H9 (cell line): ENCODE measurements around the gene FRAS1. TPM values are rescaled to one million over a fixed set of nuclear protein-coding genes. Genes with fewer than 3 reads are reported as not detected.

ENCODE experiments used
- DNase-seq: peaks from one replicate; pipeline ENCODE4 v3.0.0-alpha.2; 2017
- H2AFZ ChIP-seq: one replicate; pipeline ENCODE4 v1.6.1; 2013; ENCODE audit warnings: mild to moderate bottlenecking, low read length, control low read depth, moderate library complexity
- H2AK5ac ChIP-seq: 2 replicates; pipeline ENCODE4 v1.6.1; 2013; ENCODE audit warnings: low read length, control low read depth, mixed read lengths; ENCODE audit not compliant: insufficient read length
- H2BK120ac ChIP-seq: one replicate; pipeline ENCODE4 v1.6.1; 2013; ENCODE audit warnings: low read depth, mild to moderate bottlenecking, low read length, control low read depth, inconsistent platforms; ENCODE audit not compliant: poor library complexity, severe bottlenecking
- H2BK12ac ChIP-seq: 2 replicates; pipeline ENCODE4 v1.6.1; 2013; ENCODE audit warnings: low read length, control low read depth, mixed read lengths, low read depth; ENCODE audit not compliant: insufficient read length
- H2BK15ac ChIP-seq: 2 replicates; pipeline ENCODE4 v1.6.1; 2013; ENCODE audit warnings: low read depth, low read length, control low read depth
- H2BK20ac ChIP-seq: one replicate; pipeline ENCODE4 v1.6.1; 2013; ENCODE audit warnings: low read depth, mild to moderate bottlenecking, low read length, control low read depth, inconsistent platforms; ENCODE audit not compliant: poor library complexity, severe bottlenecking
- H2BK5ac ChIP-seq: 2 replicates; pipeline ENCODE4 v1.6.1; 2013; ENCODE audit warnings: low read length, control low read depth, mixed read lengths; ENCODE audit not compliant: insufficient read length
- H3K14ac ChIP-seq: 2 replicates; pipeline ENCODE4 v1.6.1; 2013; ENCODE audit warnings: low read length, control low read depth; ENCODE audit not compliant: insufficient read depth
- H3K18ac ChIP-seq: 2 replicates; pipeline ENCODE4 v1.6.1; 2013; ENCODE audit warnings: low read depth, mild to moderate bottlenecking, mixed read lengths, low read length, control low read depth; ENCODE audit not compliant: insufficient read length
- H3K23ac ChIP-seq: 2 replicates; pipeline ENCODE4 v1.6.1; 2013; ENCODE audit warnings: low read length, control low read depth, mixed read lengths, low read depth; ENCODE audit not compliant: insufficient read length
- H3K23me2 ChIP-seq: 2 replicates; pipeline ENCODE4 v1.6.1; 2013; ENCODE audit warnings: low read depth, mild to moderate bottlenecking, mixed read lengths, low read length, control low read depth; ENCODE audit not compliant: insufficient read length, poor library complexity, severe bottlenecking
- H3K27ac ChIP-seq: 2 replicates; pipeline ENCODE4 v1.5.1; 2013; ENCODE audit warnings: low read length, control low read depth, mixed read lengths, low read depth; ENCODE audit not compliant: insufficient read length
- H3K27me3 ChIP-seq: 2 replicates; pipeline ENCODE4 v1.6.1; 2013; ENCODE audit warnings: low read length, control low read depth, inconsistent platforms; ENCODE audit not compliant: insufficient read depth
- H3K4ac ChIP-seq: 2 replicates; pipeline ENCODE4 v1.6.1; 2013; ENCODE audit warnings: low read depth, mild to moderate bottlenecking, control low read depth, inconsistent platforms, low read length, moderate library complexity
- H3K4me1 ChIP-seq: 2 replicates; pipeline ENCODE4 v1.6.1; 2013; ENCODE audit warnings: low read length, control low read depth, inconsistent platforms; ENCODE audit not compliant: insufficient read depth
- H3K4me2 ChIP-seq: 2 replicates; pipeline ENCODE4 v1.6.1; 2013; ENCODE audit warnings: low read length, control low read depth, mixed read lengths; ENCODE audit not compliant: insufficient read length, insufficient read depth
- H3K56ac ChIP-seq: 2 replicates; pipeline ENCODE4 v1.6.1; 2013; ENCODE audit warnings: low read depth, mild to moderate bottlenecking, mixed read lengths, low read length, control low read depth; ENCODE audit not compliant: insufficient read length
- H3K79me1 ChIP-seq: 2 replicates; pipeline ENCODE4 v1.6.1; 2013; ENCODE audit warnings: low read depth, mild to moderate bottlenecking, moderate library complexity, low read length, control low read depth, inconsistent platforms; ENCODE audit not compliant: insufficient read depth, poor library complexity, severe bottlenecking
- H3K79me2 ChIP-seq: 2 replicates; pipeline ENCODE4 v1.6.1; 2013; ENCODE audit warnings: low read length, control low read depth, inconsistent platforms; ENCODE audit not compliant: insufficient read depth
- H3K9ac ChIP-seq: 2 replicates; pipeline ENCODE4 v1.6.1; 2013; ENCODE audit warnings: low read length, control low read depth, mixed read lengths; ENCODE audit not compliant: insufficient read length; ENCODE audit errors: extremely low read depth
- H3K9me3 ChIP-seq: one replicate; pipeline ENCODE4 v1.6.1; 2013; ENCODE audit warnings: low read depth, low read length, inconsistent platforms; ENCODE audit not compliant: control insufficient read depth
- H3T11ph ChIP-seq: one replicate; pipeline ENCODE4 v1.6.1; 2013; ENCODE audit warnings: mild to moderate bottlenecking, low read length, control low read depth, inconsistent platforms
- H4K20me1 ChIP-seq: one replicate; pipeline ENCODE4 v1.6.1; 2013; ENCODE audit not compliant: control insufficient read depth, insufficient read length, insufficient read depth
- H4K5ac ChIP-seq: 2 replicates; pipeline ENCODE4 v1.6.1; 2013; ENCODE audit warnings: low read depth, mild to moderate bottlenecking, mixed read lengths, low read length, control low read depth; ENCODE audit not compliant: insufficient read length
- H4K8ac ChIP-seq: replicated peaks from 2 replicates; pipeline ENCODE4 v1.6.1; 2013; ENCODE audit warnings: low read length, control low read depth, mixed read lengths, low read depth; ENCODE audit not compliant: insufficient read length
- H4K91ac ChIP-seq: 2 replicates; pipeline ENCODE4 v1.6.1; 2013; ENCODE audit warnings: low read depth, mild to moderate bottlenecking, moderate library complexity, mixed read lengths, low read length, control low read depth; ENCODE audit not compliant: insufficient read length
- H3K27ac Mint-ChIP-seq, 3 experiments: 2 replicates in 2 of 3; 3 replicates in 1 of 3; pipeline ENCODE4 v1.8.0; 2020 to 2021; ENCODE audit warnings: mixed read lengths in 3 of 3, mild to moderate bottlenecking in 1 of 3, moderate library complexity in 1 of 3
- H3K27me3 Mint-ChIP-seq: 2 replicates; pipeline ENCODE4 v1.8.0; 2021; ENCODE audit warnings: low read depth, mild to moderate bottlenecking, moderate library complexity, mixed read lengths
- H3K36me3 Mint-ChIP-seq, 3 experiments: 2 replicates in 2 of 3; 3 replicates in 1 of 3; pipeline ENCODE4 v1.8.0; 2020 to 2021; ENCODE audit warnings: low read depth in 3 of 3, mixed read lengths in 3 of 3; ENCODE audit not compliant: insufficient read depth in 1 of 3
- H3K4me1 Mint-ChIP-seq, 2 experiments: 2 replicates each; pipeline ENCODE4 v1.8.0; 2020; ENCODE audit warnings: mixed read lengths in 2 of 2
- H3K4me3 Mint-ChIP-seq, 2 experiments: 2 replicates in 1 of 2; 3 replicates in 1 of 2; pipeline ENCODE4 v1.8.0; 2020 to 2021; ENCODE audit warnings: mild to moderate bottlenecking in 2 of 2, mixed read lengths in 2 of 2, moderate library complexity in 1 of 2
- H3K9me3 Mint-ChIP-seq, 2 experiments: 2 replicates in 1 of 2; 3 replicates in 1 of 2; pipeline ENCODE4 v1.8.0; 2020; ENCODE audit warnings: mild to moderate bottlenecking in 2 of 2, mixed read lengths in 2 of 2, moderate library complexity in 1 of 2
- CTCF ChIP-seq: fragments of 200-600 bp; sonication (generic); conservative IDR thresholded peaks from 3 replicates; pipeline ENCODE4 v1.8.0; 2021; ENCODE audit warnings: antibody characterized with exemption, mild to moderate bottlenecking
- WGBS: extraction: QIAGEN DNeasy Blood & Tissue Kit; methylation state at CpG from one replicate; pipeline ENCODE4 v1.1.7; 2013; ENCODE audit warnings: missing lambda C conversion rate, low lambda C conversion rate, mixed read lengths; ENCODE audit not compliant: insufficient read length; ENCODE audit errors: extremely low coverage; 5-methylcytosine and 5-hydroxymethylcytosine counted together
- total RNA-seq: library from RNA; stranded (reverse); gene quantifications from 2 replicates; pipeline ENCODE4 v1.2.1, GENCODE V29; 2021

The FRAS1 gene
- total RNA-seq, 1 experiment from 2014 or later: 58.5 TPM

GRCh38 chr4:78324625-78325024, 267.5 kb downstream of the FRAS1 start:
- Histone ChIP-seq H2AK5ac (no peak overlapping the region), H3K9me3 (no peaks in the 10 kb centered on the region), H3K4ac (no peak overlapping the region), H3K56ac (no peak overlapping the region), H3K27me3 (no peaks in the 10 kb centered on the region), H4K20me1 (no peaks in the 10 kb centered on the region), H3K27ac (no peak overlapping the region), H2AFZ (no peak overlapping the region), H4K8ac (no peak overlapping the region), H2BK120ac (no peak overlapping the region), H3K18ac (no peak overlapping the region), H4K5ac (no peak overlapping the region), H4K91ac (no peak overlapping the region), H2BK5ac (no peak overlapping the region), H3K23me2 (no peaks in the 10 kb centered on the region), H2BK20ac (no peak overlapping the region), H3K79me2 (no peaks in the 10 kb centered on the region), H3T11ph (no peak overlapping the region), H3K9ac (no peak overlapping the region), H3K23ac (no peak overlapping the region), H2BK15ac (no peak overlapping the region), H3K4me1 (no peaks in the 10 kb centered on the region; the same call in 1 of the 2 replicates), H2BK12ac (no peak overlapping the region), H3K79me1 (no peaks in the 10 kb centered on the region), H3K14ac (no peak overlapping the region), H3K4me2 (no peak overlapping the region)
- TF ChIP-seq CTCF: no peak
- Mint-ChIP-seq H3K27me3 (no peaks in the 10 kb centered on the region), H3K27ac (no peak overlapping the region), H3K4me3 (no peak overlapping the region), H3K36me3 (peaks cover 9 to 14% (median 13%) of the 10 kb centered on the region in 3 experiments), H3K9me3 (no peaks in the 10 kb centered on the region), H3K4me1 (peaks cover 23 to 26% of the 10 kb centered on the region in 2 experiments)
- no CpG with 5 or more reads among the region's 1 CpG for WGBS
- DNase-seq: no peak
